Type B pancreatic cell (in vitro differentiated cells): ENCODE measurements around the gene PDXP. TPM values are rescaled to one million over a fixed set of nuclear protein-coding genes. Genes with fewer than 3 reads are reported as not detected.

Source experiments
- DNase-seq: peaks from one replicate; pipeline ENCODE4 v3.0.0; 2021; ENCODE audit warnings: mixed read lengths; ENCODE audit not compliant: unreplicated experiment; ENCODE audit errors: extremely low spot score
- H3K27ac Mint-ChIP-seq: 2 replicates; pipeline ENCODE4 v1.8.0; 2021; ENCODE audit warnings: mild to moderate bottlenecking, mixed read lengths
- H3K27me3 Mint-ChIP-seq: 2 replicates; pipeline ENCODE4 v1.8.0; 2021; ENCODE audit warnings: mixed read lengths
- H3K36me3 Mint-ChIP-seq: 2 replicates; pipeline ENCODE4 v1.8.0; 2021; ENCODE audit warnings: mixed read lengths
- H3K4me1 Mint-ChIP-seq: one replicate; pipeline ENCODE4 v1.8.0; 2021; ENCODE audit warnings: mixed read lengths; ENCODE audit not compliant: unreplicated experiment
- H3K4me3 Mint-ChIP-seq: 2 replicates; pipeline ENCODE4 v1.8.0; 2021; ENCODE audit warnings: mild to moderate bottlenecking, mixed read lengths
- H3K9me3 Mint-ChIP-seq: 2 replicates; pipeline ENCODE4 v1.8.0; 2021; ENCODE audit warnings: mixed read lengths
- CTCF ChIP-seq: fragments of 200-600 bp; sonication (generic); conservative IDR thresholded peaks from 2 replicates; pipeline ENCODE4 v1.5.0; 2021; ENCODE audit warnings: antibody characterized with exemption, mild to moderate bottlenecking
- total RNA-seq: library from RNA; stranded (reverse); gene quantifications from 2 replicates; pipeline ENCODE4 v1.2.1, GENCODE V29; 2021; ENCODE audit warnings: low replicate concordance

Gene PDXP
- total RNA-seq, 1 donor from 2014 or later, result 30.2 TPM

- TF ChIP-seq CTCF, result no peak
- Mint-ChIP-seq H3K4me1 (peaks cover 8% of the 10 kb centered on the region), H3K4me3 (no peak overlapping the region), H3K9me3 (no peaks in the 10 kb centered on the region), H3K27ac (no peak overlapping the region), H3K36me3 (peaks cover 4% of the 10 kb centered on the region), H3K27me3 (no peaks in the 10 kb centered on the region)
- DNase-seq, result no peak
Measured at GRCh38 chr22:37626144-37626543, 32.4 kb upstream of the PDXP start.

- peaks cover 8% of the 10 kb centered on the region for H3K4me1 Mint-ChIP-seq
- no peak for TF ChIP-seq CTCF
Measured at GRCh38 chr22:37626556-37627075, 31.9 kb upstream of the PDXP start.

GRCh38 chr22:37627121-37627520, 31.4 kb upstream of the PDXP start:
- no peak for TF ChIP-seq CTCF
- H3K27me3 Mint-ChIP-seq, result no peaks in the 10 kb centered on the region
- H3K4me1 Mint-ChIP-seq, result peaks cover 8% of the 10 kb centered on the region
- no peak overlapping the region for H3K27ac Mint-ChIP-seq
- no peak overlapping the region for H3K4me3 Mint-ChIP-seq
- H3K9me3 Mint-ChIP-seq, result no peaks in the 10 kb centered on the region
- no peak for DNase-seq
- peaks cover 4% of the 10 kb centered on the region for H3K36me3 Mint-ChIP-seq

More at GRCh38 chr22:37626556-37627075, 31.9 kb upstream of the PDXP start:
- H3K4me3 Mint-ChIP-seq, result no peak overlapping the region
- peaks cover 4% of the 10 kb centered on the region for H3K36me3 Mint-ChIP-seq
- DNase-seq, result no peak
- H3K27ac Mint-ChIP-seq, result no peak overlapping the region
- no peaks in the 10 kb centered on the region for H3K9me3 Mint-ChIP-seq
- H3K27me3 Mint-ChIP-seq, result no peaks in the 10 kb centered on the region

- no peak for TF ChIP-seq CTCF
- no peak for DNase-seq
- Mint-ChIP-seq H3K9me3 (no peaks in the 10 kb centered on the region), H3K4me3 (no peak overlapping the region), H3K27me3 (no peaks in the 10 kb centered on the region), H3K36me3 (peaks cover 4% of the 10 kb centered on the region), H3K27ac (no peak overlapping the region), H3K4me1 (peaks cover 8% of the 10 kb centered on the region)
Measured at GRCh38 chr22:37627545-37627944, 31.0 kb upstream of the PDXP start.

- Mint-ChIP-seq H3K4me1 (peaks cover 6% of the 10 kb centered on the region), H3K27ac (no peak overlapping the region)
- no peak for TF ChIP-seq CTCF
Measured at GRCh38 chr22:37628830-37629229, 29.7 kb upstream of the PDXP start.

GRCh38 chr22:37629928-37630327, 28.6 kb upstream of the PDXP start:
- H3K27ac Mint-ChIP-seq, result no peak overlapping the region
- no peak for TF ChIP-seq CTCF
- H3K9me3 Mint-ChIP-seq, result no peaks in the 10 kb centered on the region
- DNase-seq, result no peak
- H3K4me3 Mint-ChIP-seq, result no peak overlapping the region
- H3K4me1 Mint-ChIP-seq, result peaks cover 16% of the 10 kb centered on the region
- no peaks in the 10 kb centered on the region for H3K27me3 Mint-ChIP-seq
- H3K36me3 Mint-ChIP-seq, result peaks cover 4% of the 10 kb centered on the region

More at GRCh38 chr22:37628830-37629229, 29.7 kb upstream of the PDXP start:
- H3K27me3 Mint-ChIP-seq, result no peaks in the 10 kb centered on the region
- no peaks in the 10 kb centered on the region for H3K9me3 Mint-ChIP-seq
- no peak overlapping the region for H3K4me3 Mint-ChIP-seq
- peaks cover 4% of the 10 kb centered on the region for H3K36me3 Mint-ChIP-seq
- no peak for DNase-seq
